ENCODE data around the gene SLC25A23. TPM values are rescaled to one million over a fixed set of nuclear protein-coding genes. Genes with fewer than 3 reads are reported as not detected.

Gene SLC25A23
- total and polyA plus RNA-seq, 9 of the 15 experiments (the other 6 are each of a cell fraction or from before 2014, with no cell fraction given), result 6.1 to 72.0 (median 26.6) TPM

- TF ChIP-seq ZNF318 (IDR thresholded peaks at IDR 0.05; ENCODE audit: borderline replicate concordance in 1 of 2, low read depth in 1 of 2) (no peak), ZBTB2 (IDR thresholded peaks at IDR 0.05) (peak; percentile 78), ETV5 (CRISPR knock-in tag; IDR thresholded peaks at IDR 0.05; ENCODE audit: low read depth) (peak; percentile 53; the same call in 1 of the 2 replicates), MEIS2 (IDR thresholded peaks at IDR 0.05; ENCODE audit: partially characterized antibody) (peak; percentile 56), CSDE1 (IDR thresholded peaks at IDR 0.05) (peak in 1 of 2 experiments; percentile 90; a peak in 2 of 4 replicates), EHMT2 (IDR thresholded peaks at IDR 0.05) (no peak), FOXK2 (conservative IDR thresholded peaks at IDR 0.05 in 1 of 2, IDR thresholded peaks at IDR 0.05 in 1 of 2; ENCODE audit: low read depth in 2 of 2) (peak in 1 of 2 experiments; percentile 37; a peak in 2 of 4 replicates), NR2C2 (CRISPR knock-in tag; IDR thresholded peaks at IDR 0.05) (peak; percentile 99), NR2C2 (tag; IDR thresholded peaks at IDR 0.05) (peak; percentile 100), NFE2 (IDR thresholded peaks at IDR 0.05; ENCODE audit: low read depth) (no peak), DLX4 (CRISPR knock-in tag; IDR thresholded peaks at IDR 0.05) (no peak), ELF2 (CRISPR knock-in tag; IDR thresholded peaks at IDR 0.05) (peak; percentile 69; the same call in 1 of the 2 replicates), E2F1 (CRISPR knock-in tag; IDR thresholded peaks at IDR 0.05) (no peak), FOXJ2 (tag; IDR thresholded peaks at IDR 0.05) (peak; percentile 39; the same call in 1 of the 2 replicates), ZNF140 (CRISPR knock-in tag; IDR thresholded peaks at IDR 0.05) (no peak), FOXP1 (CRISPR knock-in tag; IDR thresholded peaks at IDR 0.05) (no peak; the same call in 1 of the 2 replicates)
Observed at GRCh38 chr19:6393074-6393982, 66.3 kb downstream of the SLC25A23 start, which contains the start of gene GTF2F1 (continued).

Measured in K562 (cell line).